ENCODE measurements around the gene ADCY3.
"Not testable (repeated sequence)": the region's sequence is repeated elsewhere in the genome, so short reads cannot be mapped to it uniquely, and the experiment has no call there.

DNA sequence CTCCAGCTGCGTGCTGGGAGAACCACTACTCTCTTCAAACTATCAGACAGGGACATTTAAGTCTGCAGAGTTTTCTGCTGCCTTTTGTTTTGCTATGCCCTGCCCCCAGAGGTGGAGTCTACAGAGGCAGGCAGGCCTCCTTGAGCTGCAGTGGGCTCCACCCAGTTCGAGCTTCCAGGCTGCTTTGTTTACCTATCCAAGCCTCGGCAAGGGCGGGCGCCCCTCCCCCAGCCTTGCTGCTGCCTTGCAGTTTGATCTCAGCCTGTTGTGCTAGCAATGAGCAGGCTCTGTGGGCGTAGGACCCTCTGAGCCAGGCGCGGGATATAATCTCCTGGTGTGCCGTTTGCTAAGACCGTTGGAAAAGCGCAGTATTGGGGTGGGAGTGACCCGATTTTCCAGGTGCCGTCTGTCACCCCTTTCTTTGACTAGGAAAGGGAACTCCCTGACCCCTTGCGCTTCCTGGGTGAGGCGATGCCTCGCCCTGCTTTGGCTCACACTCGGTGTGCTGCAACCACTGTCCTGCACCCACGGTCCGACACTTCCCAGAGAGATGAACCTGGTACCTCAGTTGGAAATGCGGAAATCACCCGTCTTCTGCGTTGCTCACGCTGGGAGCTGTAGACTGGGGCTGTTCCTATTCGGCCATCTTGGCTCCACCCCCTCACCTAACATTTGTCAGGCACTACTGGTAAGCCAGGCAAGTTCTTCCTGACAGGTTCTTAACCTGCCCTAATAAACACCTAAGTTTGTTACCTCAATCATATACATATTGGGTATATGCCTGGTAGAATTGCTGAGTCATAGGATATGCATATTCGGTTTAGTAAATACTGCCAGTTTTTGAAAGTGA is 114.0 kb downstream of the ADCY3 start:
- TF ChIP-seq EZH2 (IDR thresholded peaks at IDR 0.05; ENCODE audit: insufficient read depth, poor library complexity, severe bottlenecking); EZH2phosphoT487 (IDR thresholded peaks at IDR 0.05; ENCODE audit: insufficient read depth, low read depth): not testable (repeated sequence)

All from GM23248 (cell line).